ENCODE measurements around the gene PEX19. TPM values are rescaled to one million over a fixed set of nuclear protein-coding genes. Genes with fewer than 3 reads are reported as not detected.
"Not testable (repeated sequence)": the region's sequence is repeated elsewhere in the genome, so short reads cannot be mapped to it uniquely, and the experiment has no call there.

Gene PEX19
- total RNA-seq, 1 donor from 2014 or later = 74.6 TPM

DNA sequence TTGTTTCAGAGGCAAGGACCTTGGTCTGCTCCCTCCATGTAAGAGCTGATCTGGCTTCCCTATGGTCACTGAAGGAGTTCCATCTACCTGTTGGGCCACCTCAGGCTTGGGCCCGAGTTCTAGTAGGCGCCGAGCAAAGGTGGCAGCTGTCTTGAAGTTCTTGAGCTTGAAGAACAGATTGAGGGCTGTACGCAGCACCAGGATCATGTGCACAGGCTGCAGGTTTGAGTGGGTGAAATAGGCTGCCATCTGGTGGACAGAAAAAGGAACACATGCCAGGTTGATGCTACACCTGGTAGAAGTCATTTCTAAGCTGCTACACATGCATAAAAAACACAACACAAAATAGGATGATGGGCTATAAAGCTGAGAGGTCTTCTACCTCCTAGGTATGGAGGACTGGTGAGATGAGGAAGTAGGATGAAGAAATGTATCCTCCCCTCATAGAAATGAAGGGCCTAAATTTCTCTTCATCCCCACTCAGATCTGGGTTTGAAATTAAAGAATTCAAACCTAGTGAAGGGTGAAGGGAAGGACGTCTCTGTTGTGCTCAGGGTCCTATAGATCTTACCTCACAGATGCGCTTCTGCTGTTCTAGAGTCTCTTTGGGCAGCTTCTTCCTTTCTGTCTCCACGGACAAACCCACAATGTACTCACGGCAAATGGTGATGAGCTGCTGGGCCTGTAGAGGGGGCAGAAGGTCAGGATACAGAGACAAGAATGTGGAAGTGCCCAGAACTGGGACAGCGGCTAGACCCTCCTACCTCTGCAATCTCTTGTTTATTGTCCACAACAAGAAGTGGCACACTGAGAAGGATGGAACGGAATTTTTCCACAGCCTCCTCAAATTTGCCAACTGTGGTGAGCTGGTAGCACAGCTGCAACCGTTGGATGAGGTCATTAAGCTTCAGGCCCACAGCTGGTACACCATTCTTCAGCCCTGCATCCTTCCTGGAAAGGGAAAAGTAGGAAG is 6.6 kb upstream of the PEX19 start:
- H3K4me3 Mint-ChIP-seq = no peak overlapping the region

DNA sequence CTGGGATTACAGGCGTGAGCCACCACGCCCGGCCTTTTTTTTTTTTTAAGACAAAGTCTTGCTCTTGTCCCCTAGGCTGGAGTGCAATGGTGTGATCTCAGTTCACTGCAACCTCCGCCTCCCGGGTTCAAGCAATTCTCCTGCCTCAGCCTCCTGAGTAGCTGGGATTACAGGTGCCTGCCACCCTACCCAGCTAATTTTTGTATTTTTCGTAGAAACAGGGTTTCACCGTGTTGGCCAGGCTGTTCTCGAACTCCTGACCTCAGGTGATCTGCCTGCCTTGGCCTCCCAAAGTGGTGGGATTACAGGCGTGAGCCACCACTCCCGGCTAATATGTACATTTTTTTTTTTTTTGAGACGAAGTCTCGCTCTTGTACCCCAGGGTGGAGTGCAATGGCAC is 2.8 kb upstream of the PEX19 start:
- H3K9ac ChIP-seq; H3K27ac Mint-ChIP-seq; H3K4me3 ChIP-seq; H3K36me3 ChIP-seq; H2AFZ ChIP-seq (replicated peaks); H3K9me3 ChIP-seq (ENCODE audit: low read depth); H3K27me3 ChIP-seq; H3K9me3 Mint-ChIP-seq; DNase-seq (ENCODE audit: low spot score); H3K4me3 Mint-ChIP-seq; H3K27me3 Mint-ChIP-seq (ENCODE audit: insufficient read depth, low read depth); H3K4me2 ChIP-seq; H3K27ac ChIP-seq: not testable (repeated sequence)
- H3K4me1 ChIP-seq = peaks cover 22% of the 10 kb centered on the region
- peaks cover 19% of the 10 kb centered on the region for H3K79me2 ChIP-seq (ENCODE audit: low read depth)
- peaks cover 45% of the 10 kb centered on the region for H3F3A ChIP-seq (ENCODE audit: low read depth)
- Mint-ChIP-seq H3K36me3 (peaks cover 11% of the 10 kb centered on the region), H3K4me1 (peaks cover 21% of the 10 kb centered on the region)
- H4K20me1 ChIP-seq (ENCODE audit: low read depth) = peaks cover 13% of the 10 kb centered on the region

More for the DNA sequence above, 6.6 kb upstream of the PEX19 start:
- TF ChIP-seq EZH2 (IDR thresholded peaks at IDR 0.05) (no peak), EZH2phosphoT487 (IDR thresholded peaks at IDR 0.05) (no peak)
- TF ChIP-seq, protein P1, sequence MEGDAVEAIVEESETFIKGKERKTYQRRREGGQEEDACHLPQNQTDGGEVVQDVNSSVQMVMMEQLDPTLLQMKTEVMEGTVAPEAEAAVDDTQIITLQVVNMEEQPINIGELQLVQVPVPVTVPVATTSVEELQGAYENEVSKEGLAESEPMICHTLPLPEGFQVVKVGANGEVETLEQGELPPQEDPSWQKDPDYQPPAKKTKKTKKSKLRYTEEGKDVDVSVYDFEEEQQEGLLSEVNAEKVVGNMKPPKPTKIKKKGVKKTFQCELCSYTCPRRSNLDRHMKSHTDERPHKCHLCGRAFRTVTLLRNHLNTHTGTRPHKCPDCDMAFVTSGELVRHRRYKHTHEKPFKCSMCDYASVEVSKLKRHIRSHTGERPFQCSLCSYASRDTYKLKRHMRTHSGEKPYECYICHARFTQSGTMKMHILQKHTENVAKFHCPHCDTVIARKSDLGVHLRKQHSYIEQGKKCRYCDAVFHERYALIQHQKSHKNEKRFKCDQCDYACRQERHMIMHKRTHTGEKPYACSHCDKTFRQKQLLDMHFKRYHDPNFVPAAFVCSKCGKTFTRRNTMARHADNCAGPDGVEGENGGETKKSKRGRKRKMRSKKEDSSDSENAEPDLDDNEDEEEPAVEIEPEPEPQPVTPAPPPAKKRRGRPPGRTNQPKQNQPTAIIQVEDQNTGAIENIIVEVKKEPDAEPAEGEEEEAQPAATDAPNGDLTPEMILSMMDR (IDR thresholded peaks at IDR 0.05) = peak; percentile 75
- H3F3A ChIP-seq (ENCODE audit: low read depth) = peaks cover 25% of the 10 kb centered on the region
- no peak overlapping the region for H3K4me3 ChIP-seq
- H3K9me3 ChIP-seq (ENCODE audit: low read depth) = no peaks in the 10 kb centered on the region
- H3K9ac ChIP-seq = no peak overlapping the region
- peaks cover 27% of the 10 kb centered on the region for H3K36me3 ChIP-seq
- no peaks in the 10 kb centered on the region for H3K4me1 ChIP-seq
- H3K9me3 Mint-ChIP-seq = no peaks in the 10 kb centered on the region
- no peaks in the 10 kb centered on the region for H4K20me1 ChIP-seq (ENCODE audit: low read depth)
- no peak overlapping the region for H3K4me2 ChIP-seq
- no peaks in the 10 kb centered on the region for H3K4me1 Mint-ChIP-seq
- no peak overlapping the region for H2AFZ ChIP-seq (replicated peaks)
- no peaks in the 10 kb centered on the region for H3K27me3 ChIP-seq
- H3K27me3 Mint-ChIP-seq (ENCODE audit: insufficient read depth, low read depth) = peaks cover 2% of the 10 kb centered on the region
- DNase-seq (ENCODE audit: low spot score) = peak; percentile 66
- no peak overlapping the region for H3K27ac Mint-ChIP-seq
- no peaks in the 10 kb centered on the region for H3K79me2 ChIP-seq (ENCODE audit: low read depth)
- H3K27ac ChIP-seq = no peak overlapping the region
- peaks cover 32% of the 10 kb centered on the region for H3K36me3 Mint-ChIP-seq

DNA sequence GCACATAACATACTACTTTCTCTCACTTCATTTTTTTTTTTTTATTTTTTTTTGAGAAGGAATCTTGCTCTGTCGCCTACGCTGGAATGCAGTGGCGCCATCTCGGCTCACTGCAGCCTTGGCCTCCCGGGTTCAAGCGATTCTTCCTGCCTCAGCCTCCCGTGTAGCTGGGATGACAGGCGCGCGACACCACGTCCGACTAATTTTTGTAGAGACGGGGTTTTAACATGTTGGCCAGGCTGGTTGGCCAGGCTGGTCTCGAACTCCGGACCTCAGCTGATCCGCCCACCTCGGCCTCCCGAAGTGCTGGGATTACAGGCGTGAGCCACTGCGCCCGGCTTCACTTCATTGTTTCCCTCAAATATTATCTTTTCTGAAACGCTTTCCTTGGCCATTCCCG is 573 bp upstream of the PEX19 start:
- Histone ChIP-seq H3F3A (ENCODE audit: low read depth) (peaks cover 31% of the 10 kb centered on the region), H3K4me2 (peak overlapping the region; percentile 97), H3K27ac (peak overlapping the region; percentile 47), H3K79me2 (ENCODE audit: low read depth) (peaks cover 19% of the 10 kb centered on the region), H3K36me3 (peaks cover 9% of the 10 kb centered on the region), H3K9me3 (ENCODE audit: low read depth) (no peaks in the 10 kb centered on the region), H4K20me1 (ENCODE audit: low read depth) (peaks cover 14% of the 10 kb centered on the region), H2AFZ (replicated peaks) (no peak overlapping the region), H3K9ac (no peak overlapping the region), H3K27me3 (no peaks in the 10 kb centered on the region), H3K4me3 (peak overlapping the region; percentile 98), H3K4me1 (peaks cover 22% of the 10 kb centered on the region)
- Mint-ChIP-seq H3K4me3 (peak overlapping the region; percentile 92), H3K36me3 (peaks cover 16% of the 10 kb centered on the region), H3K27ac (no peak overlapping the region), H3K27me3 (ENCODE audit: insufficient read depth, low read depth) (peaks cover 4% of the 10 kb centered on the region), H3K9me3 (no peaks in the 10 kb centered on the region), H3K4me1 (peaks cover 21% of the 10 kb centered on the region)
- TF ChIP-seq, protein P1 (IDR thresholded peaks at IDR 0.05) = no peak
- TF ChIP-seq EZH2 (IDR thresholded peaks at IDR 0.05) = no peak
- TF ChIP-seq EZH2phosphoT487 (IDR thresholded peaks at IDR 0.05) = no peak
- DNase-seq (ENCODE audit: low spot score) = no peak

Data from neural progenitor cell (in vitro differentiated cells).